Smooth muscle cell of the brain vasculature (primary cell): ENCODE results near the gene ASB15.

Experiments used
- DNase-seq: peaks from one replicate; pipeline ENCODE4 v3.0.0-alpha.2; 2012; ENCODE audit warnings: low read depth, low spot score

ASB15 gene

GRCh38 chr7:123635551-123636359 lies 34.1 kb downstream of the ASB15 start:
- no peak for DNase-seq

GRCh38 chr7:123637203-123637602 lies 35.6 kb downstream of the ASB15 start:
- no peak for DNase-seq

- DNase-seq: no peak
Measured at GRCh38 chr7:123637878-123638277, 36.3 kb downstream of the ASB15 start.

- no peak for DNase-seq
Measured at GRCh38 chr7:123639631-123640030, 38.0 kb downstream of the ASB15 start.

GRCh38 chr7:123640583-123640982 lies 39.0 kb downstream of the ASB15 start:
- no peak for DNase-seq

GRCh38 chr7:123641901-123642300 lies 40.3 kb downstream of the ASB15 start:
- DNase-seq: no peak

- DNase-seq: peak; percentile 36
Measured at GRCh38 chr7:123643495-123644441, 42.1 kb downstream of the ASB15 start.

- DNase-seq: no peak
Measured at GRCh38 chr7:123645516-123645915, 43.9 kb downstream of the ASB15 start.

GRCh38 chr7:123647106-123647730 lies 45.6 kb downstream of the ASB15 start:
- no peak for DNase-seq

- no peak for DNase-seq
Measured at GRCh38 chr7:123649964-123650363, 48.3 kb downstream of the ASB15 start.

GRCh38 chr7:123650595-123650994 lies 49.0 kb downstream of the ASB15 start:
- DNase-seq: no peak

- DNase-seq: no peak
Measured at GRCh38 chr7:123652406-123652805, 50.8 kb downstream of the ASB15 start.

- no peak for DNase-seq
Measured at GRCh38 chr7:123653162-123653561, 51.5 kb downstream of the ASB15 start.

GRCh38 chr7:123655614-123656013 lies 54.0 kb downstream of the ASB15 start, which contains the start of gene LMOD2:
LMOD2 (plus strand) TSS chr7:123655866; CDS start chr7:123655964, 98 bp downstream.
- DNase-seq: no peak

- no peak for DNase-seq
Measured at GRCh38 chr7:123656544-123657303, 55.1 kb downstream of the ASB15 start.

- no peak for DNase-seq
Measured at GRCh38 chr7:123657304-123657685, 55.7 kb downstream of the ASB15 start.

- no peak for DNase-seq
Measured at GRCh38 chr7:123658023-123658422, 56.4 kb downstream of the ASB15 start.

GRCh38 chr7:123660514-123661354 lies 59.1 kb downstream of the ASB15 start:
- DNase-seq: no peak

- DNase-seq: no peak
Measured at GRCh38 chr7:123661765-123662164, 60.1 kb downstream of the ASB15 start.

- DNase-seq: no peak
Measured at GRCh38 chr7:123662293-123662692, 60.7 kb downstream of the ASB15 start.
